ENCODE results near the gene MAPRE2.

MAPRE2 gene

DNA sequence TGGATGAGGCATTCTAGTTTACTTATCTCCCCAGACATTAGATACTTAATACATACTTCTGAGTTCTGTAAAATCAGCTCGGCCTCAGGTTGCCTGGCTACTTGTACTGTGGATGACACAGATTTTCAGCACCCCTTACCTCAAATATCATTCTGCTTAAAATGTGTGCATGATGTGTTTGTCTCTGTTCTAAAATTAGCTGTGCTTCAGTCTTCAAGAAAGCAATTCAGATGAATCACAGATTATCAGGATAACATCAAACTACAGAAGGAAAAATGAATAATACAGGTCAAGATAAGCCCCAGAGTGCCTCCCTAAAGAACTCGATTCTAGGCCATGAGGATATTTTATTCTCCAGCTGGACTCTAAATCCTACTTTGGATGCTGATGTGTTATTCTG lies 21.3 kb upstream of the MAPRE2 start:
- no peaks in the 10 kb centered on the region for H3K9me3 ChIP-seq (ENCODE audit: severe bottlenecking)
- TF ChIP-seq, protein P1, sequence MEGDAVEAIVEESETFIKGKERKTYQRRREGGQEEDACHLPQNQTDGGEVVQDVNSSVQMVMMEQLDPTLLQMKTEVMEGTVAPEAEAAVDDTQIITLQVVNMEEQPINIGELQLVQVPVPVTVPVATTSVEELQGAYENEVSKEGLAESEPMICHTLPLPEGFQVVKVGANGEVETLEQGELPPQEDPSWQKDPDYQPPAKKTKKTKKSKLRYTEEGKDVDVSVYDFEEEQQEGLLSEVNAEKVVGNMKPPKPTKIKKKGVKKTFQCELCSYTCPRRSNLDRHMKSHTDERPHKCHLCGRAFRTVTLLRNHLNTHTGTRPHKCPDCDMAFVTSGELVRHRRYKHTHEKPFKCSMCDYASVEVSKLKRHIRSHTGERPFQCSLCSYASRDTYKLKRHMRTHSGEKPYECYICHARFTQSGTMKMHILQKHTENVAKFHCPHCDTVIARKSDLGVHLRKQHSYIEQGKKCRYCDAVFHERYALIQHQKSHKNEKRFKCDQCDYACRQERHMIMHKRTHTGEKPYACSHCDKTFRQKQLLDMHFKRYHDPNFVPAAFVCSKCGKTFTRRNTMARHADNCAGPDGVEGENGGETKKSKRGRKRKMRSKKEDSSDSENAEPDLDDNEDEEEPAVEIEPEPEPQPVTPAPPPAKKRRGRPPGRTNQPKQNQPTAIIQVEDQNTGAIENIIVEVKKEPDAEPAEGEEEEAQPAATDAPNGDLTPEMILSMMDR (IDR thresholded peaks at IDR 0.05; ENCODE audit: low read depth, low read length) = no peak
- no peak for DNase-seq
- H3K36me3 ChIP-seq = no peaks in the 10 kb centered on the region
- H3K4me3 ChIP-seq (ENCODE audit: low read depth, low read length) = no peak overlapping the region
- no peak overlapping the region for H3K27ac ChIP-seq
- H3K27me3 ChIP-seq (ENCODE audit: insufficient read depth, low read depth, severe bottlenecking) = no peaks in the 10 kb centered on the region

DNA sequence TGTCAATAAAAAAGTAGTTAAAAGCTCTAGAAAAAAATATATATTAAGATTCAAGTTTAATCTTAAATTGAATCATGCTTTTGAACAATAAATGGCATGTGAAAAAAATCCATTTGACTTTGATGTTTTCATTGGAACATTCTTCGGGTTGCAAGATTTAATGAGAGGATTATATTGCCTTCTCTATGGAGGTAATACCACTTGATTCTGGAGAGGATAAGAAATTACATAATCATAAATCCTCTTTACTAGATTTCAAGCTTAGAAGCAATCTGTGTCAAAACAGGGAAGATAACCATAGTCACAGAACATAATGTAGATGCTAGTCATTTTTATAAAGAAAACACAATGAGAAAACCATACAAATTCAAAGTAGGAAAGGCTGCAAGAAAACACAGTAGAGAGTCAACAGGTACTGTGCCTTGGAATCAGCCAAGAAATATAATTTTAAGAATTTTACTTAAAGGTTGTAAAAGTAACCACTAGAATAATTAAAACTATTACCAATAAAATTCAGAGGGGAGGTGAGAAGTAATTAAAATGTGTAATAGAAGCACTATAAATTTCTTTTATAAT lies 18.7 kb upstream of the MAPRE2 start:
- Histone ChIP-seq H3K36me3 (no peaks in the 10 kb centered on the region), H3K27me3 (ENCODE audit: insufficient read depth, low read depth, severe bottlenecking) (no peaks in the 10 kb centered on the region), H3K27ac (no peak overlapping the region), H3K4me3 (ENCODE audit: low read depth, low read length) (no peak overlapping the region), H3K9me3 (ENCODE audit: severe bottlenecking) (no peaks in the 10 kb centered on the region)
- TF ChIP-seq, protein P1 (IDR thresholded peaks at IDR 0.05; ENCODE audit: low read depth, low read length) = no peak
- no peak for DNase-seq

DNA sequence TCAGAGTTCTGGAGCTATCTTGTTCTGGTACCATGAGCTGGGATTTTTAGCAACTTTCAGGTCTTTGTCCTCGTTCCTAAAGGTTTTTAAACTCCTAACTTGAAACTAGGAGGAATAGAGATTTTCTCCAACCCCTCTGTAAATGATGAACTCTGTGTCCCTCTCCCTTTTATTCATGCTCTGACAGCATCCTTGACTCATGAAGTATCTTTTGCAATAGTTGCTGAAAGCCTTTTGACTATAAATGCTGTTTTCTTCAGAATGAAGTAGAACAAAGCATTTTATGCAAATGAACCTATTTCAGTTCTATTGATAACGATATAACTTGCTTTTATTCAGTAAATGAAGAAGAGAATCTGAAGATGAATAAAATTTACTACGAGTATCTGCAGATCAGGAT lies 17.0 kb upstream of the MAPRE2 start:
- DNase-seq = no peak

DNA sequence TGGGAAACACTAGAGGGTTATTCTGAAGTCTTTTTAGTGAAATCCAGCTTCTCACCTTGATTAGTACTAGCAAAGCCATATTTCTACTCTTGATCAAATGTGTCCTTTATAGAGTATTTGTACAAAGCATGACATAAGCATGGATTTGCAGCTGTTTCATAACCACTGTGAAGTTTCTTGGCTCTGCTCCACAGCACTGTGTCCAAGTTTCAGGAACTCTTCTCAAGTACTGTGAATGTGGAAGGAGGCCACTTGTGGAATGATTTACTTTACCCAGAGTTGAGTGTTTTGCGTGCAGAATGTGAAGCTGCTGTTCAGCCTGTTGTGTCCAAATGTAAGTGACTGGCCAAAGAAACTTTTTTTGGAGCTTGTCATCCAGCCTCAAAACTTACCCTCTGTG lies 16.2 kb upstream of the MAPRE2 start:
- TF ChIP-seq, protein P1 (IDR thresholded peaks at IDR 0.05; ENCODE audit: low read depth, low read length) = no peak
- H3K27ac ChIP-seq = no peak overlapping the region
- no peak for DNase-seq
- no peaks in the 10 kb centered on the region for H3K36me3 ChIP-seq
- H3K9me3 ChIP-seq (ENCODE audit: severe bottlenecking) = no peaks in the 10 kb centered on the region
- H3K4me3 ChIP-seq (ENCODE audit: low read depth, low read length) = no peak overlapping the region
- no peaks in the 10 kb centered on the region for H3K27me3 ChIP-seq (ENCODE audit: insufficient read depth, low read depth, severe bottlenecking)

More for the DNA sequence above, 17.0 kb upstream of the MAPRE2 start:
- no peak overlapping the region for H3K4me3 ChIP-seq (ENCODE audit: low read depth, low read length)
- H3K9me3 ChIP-seq (ENCODE audit: severe bottlenecking) = no peaks in the 10 kb centered on the region
- TF ChIP-seq, protein P1 (IDR thresholded peaks at IDR 0.05; ENCODE audit: low read depth, low read length) = no peak
- no peak overlapping the region for H3K27ac ChIP-seq
- H3K27me3 ChIP-seq (ENCODE audit: insufficient read depth, low read depth, severe bottlenecking) = no peaks in the 10 kb centered on the region
- H3K36me3 ChIP-seq = no peaks in the 10 kb centered on the region

DNA sequence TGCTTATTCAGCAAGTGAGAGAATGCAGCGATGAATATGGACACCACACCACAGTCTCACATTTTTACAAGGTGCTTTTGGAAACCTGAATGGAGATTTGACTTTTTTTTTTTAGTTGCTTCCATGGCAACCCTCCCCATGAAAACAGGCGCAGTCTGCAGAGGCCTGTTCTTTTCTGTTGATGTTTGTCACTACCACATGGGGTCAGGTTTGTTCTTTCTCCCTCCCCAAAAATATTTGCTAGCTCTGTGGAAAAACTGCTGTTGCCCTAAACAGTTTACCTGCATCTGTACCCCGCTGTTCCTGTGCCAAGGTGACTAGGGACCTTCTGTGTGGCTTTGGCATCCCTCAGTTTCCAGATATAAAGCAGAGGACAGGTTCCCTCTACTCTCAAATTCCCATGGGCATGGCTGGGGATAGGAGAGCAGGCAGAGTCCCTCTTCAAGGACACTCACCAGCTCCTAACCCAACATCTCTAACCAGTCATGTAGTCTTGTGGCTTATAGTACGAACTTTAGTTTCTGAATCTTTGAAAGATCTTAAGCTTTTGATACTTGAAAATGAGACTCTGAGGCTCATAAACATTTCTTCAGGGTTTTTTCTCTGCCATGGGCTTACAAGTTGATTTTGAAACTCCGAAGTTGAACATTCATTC lies 14.7 kb upstream of the MAPRE2 start:
- TF ChIP-seq, protein P1 (IDR thresholded peaks at IDR 0.05; ENCODE audit: low read depth, low read length) = no peak
- H3K4me3 ChIP-seq (ENCODE audit: low read depth, low read length) = no peak overlapping the region
- no peaks in the 10 kb centered on the region for H3K9me3 ChIP-seq (ENCODE audit: severe bottlenecking)
- DNase-seq = no peak
- no peaks in the 10 kb centered on the region for H3K27me3 ChIP-seq (ENCODE audit: insufficient read depth, low read depth, severe bottlenecking)
- H3K36me3 ChIP-seq = no peaks in the 10 kb centered on the region
- H3K27ac ChIP-seq = no peak overlapping the region

DNA sequence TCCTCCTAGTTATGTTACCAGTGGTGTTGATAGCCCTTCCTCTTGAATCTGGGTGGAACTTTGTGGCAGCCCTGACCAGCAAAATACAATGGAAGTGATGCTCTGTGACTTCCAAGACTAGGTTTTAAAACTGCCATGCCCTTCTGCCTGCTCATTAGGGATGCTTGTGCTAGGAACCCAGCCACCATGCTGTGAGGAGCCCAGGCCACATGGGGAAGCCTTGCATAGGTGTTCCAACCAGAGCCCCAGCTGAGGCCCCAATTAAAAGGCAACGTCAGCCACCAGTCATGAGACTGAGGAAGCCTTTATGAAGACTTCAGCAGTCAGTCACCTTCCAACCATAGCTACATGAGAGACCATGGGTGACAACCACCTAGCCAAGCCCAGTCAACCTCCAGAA lies 14.0 kb upstream of the MAPRE2 start:
- H3K9me3 ChIP-seq (ENCODE audit: severe bottlenecking) = no peaks in the 10 kb centered on the region
- H3K4me3 ChIP-seq (ENCODE audit: low read depth, low read length) = no peak overlapping the region
- TF ChIP-seq, protein P1 (IDR thresholded peaks at IDR 0.05; ENCODE audit: low read depth, low read length) = no peak
- no peak overlapping the region for H3K27ac ChIP-seq
- no peaks in the 10 kb centered on the region for H3K27me3 ChIP-seq (ENCODE audit: insufficient read depth, low read depth, severe bottlenecking)
- no peak for DNase-seq
- no peaks in the 10 kb centered on the region for H3K36me3 ChIP-seq
